Activated CD4-positive, CD25-positive, alpha-beta regulatory T cell treated with anti-CD3 and anti-CD28 coated beads, Interleukin-2, amount 50 U/mL, for 24 hours (primary cell): Measurements from ENCODE around the gene FNIP1.
A peak's percentile ranks its signal among the peaks of the same experiment; 100 is the strongest.
"Not testable (repeated sequence)": the region's sequence is repeated elsewhere in the genome, so short reads cannot be mapped to it uniquely, and the experiment has no call there.

Source experiments
- ATAC-seq, 2 donors: fragments of 150-1000 bp; cut with Tn5 transposase; one replicate each; pipeline ENCODE4 v1.10.0; 2021; ENCODE audit warnings: mild to moderate bottlenecking in 1 of 2, moderate library complexity in 1 of 2

FNIP1 gene

GRCh38 chr5:131635684-131636572 lies 160.9 kb downstream of the FNIP1 start:
- ATAC-seq: no peak

GRCh38 chr5:131634996-131635683 lies 161.7 kb downstream of the FNIP1 start, which contains the start of gene RAPGEF6:
Gene RAPGEF6 (minus strand): TSS chr5:131635229. CDS start chr5:131635030, 199 bp downstream.
- ATAC-seq: peak; percentile 87 to 88

- peak; percentile 17 to 21 for ATAC-seq
Measured at GRCh38 chr5:131634666-131634995, 162.2 kb downstream of the FNIP1 start.

GRCh38 chr5:131634238-131634637 lies 162.6 kb downstream of the FNIP1 start:
- no peak for ATAC-seq

GRCh38 chr5:131633830-131634229 lies 163.0 kb downstream of the FNIP1 start:
- ATAC-seq: no peak

GRCh38 chr5:131630963-131631350 lies 165.9 kb downstream of the FNIP1 start:
- peak in 1 of 2 donors; percentile 14 for ATAC-seq

- ATAC-seq: no peak
Measured at GRCh38 chr5:131630208-131630962, 166.4 kb downstream of the FNIP1 start.

- no peak for ATAC-seq
Measured at GRCh38 chr5:131628990-131629389, 167.8 kb downstream of the FNIP1 start.

- no peak for ATAC-seq
Measured at GRCh38 chr5:131627207-131627865, 169.5 kb downstream of the FNIP1 start.

GRCh38 chr5:131622633-131623032 lies 174.2 kb downstream of the FNIP1 start:
- ATAC-seq: no peak

- ATAC-seq: not testable (repeated sequence)
Measured at GRCh38 chr5:131621164-131621563, 175.7 kb downstream of the FNIP1 start.

GRCh38 chr5:131619102-131619501 lies 177.7 kb downstream of the FNIP1 start:
- ATAC-seq: no peak

- no peak for ATAC-seq
Measured at GRCh38 chr5:131617140-131617822, 179.5 kb downstream of the FNIP1 start.

GRCh38 chr5:131615957-131616356 lies 180.9 kb downstream of the FNIP1 start:
- ATAC-seq: no peak

GRCh38 chr5:131613423-131613822 lies 183.4 kb downstream of the FNIP1 start:
- ATAC-seq: no peak

- no peak for ATAC-seq
Measured at GRCh38 chr5:131611064-131611381, 185.8 kb downstream of the FNIP1 start.

GRCh38 chr5:131610198-131611063 lies 186.4 kb downstream of the FNIP1 start:
- ATAC-seq: no peak

GRCh38 chr5:131609774-131610173 lies 187.0 kb downstream of the FNIP1 start:
- no peak for ATAC-seq

GRCh38 chr5:131608597-131608996 lies 188.2 kb downstream of the FNIP1 start:
- ATAC-seq: no peak

GRCh38 chr5:131607903-131608540 lies 188.8 kb downstream of the FNIP1 start:
- ATAC-seq: no peak

GRCh38 chr5:131607418-131607817 lies 189.4 kb downstream of the FNIP1 start:
- ATAC-seq: no peak
